ENCODE data around the gene CEND1.

Gene CEND1

DNA sequence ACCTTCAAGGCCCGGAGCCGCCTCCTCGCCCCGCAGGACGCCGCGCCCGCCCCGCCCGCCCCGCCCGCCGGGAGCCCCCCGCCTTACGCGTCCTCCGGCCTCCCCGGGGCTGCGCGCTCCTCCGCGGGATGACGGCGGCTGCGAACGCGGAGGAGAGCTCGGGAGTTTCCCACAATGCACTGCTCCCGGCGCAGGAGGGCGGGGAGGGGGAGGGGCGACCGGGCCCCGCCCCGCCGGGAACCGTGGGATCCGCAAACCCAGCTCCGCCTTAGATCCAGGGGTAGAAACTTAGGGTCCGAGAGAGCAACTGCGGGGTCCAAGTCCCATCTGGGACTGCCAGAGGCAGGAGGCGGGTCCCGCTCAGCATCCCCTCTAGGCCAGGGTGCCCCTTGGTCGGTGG, at the start of gene CEND1:
Gene CEND1, minus strand, starts transcription at position 148 of the 400 bp plus-strand sequence. CDS start 1,514 bp downstream, outside the sequence.
- DNase-seq, result peak in 1 of 2 donors; percentile 42

DNA sequence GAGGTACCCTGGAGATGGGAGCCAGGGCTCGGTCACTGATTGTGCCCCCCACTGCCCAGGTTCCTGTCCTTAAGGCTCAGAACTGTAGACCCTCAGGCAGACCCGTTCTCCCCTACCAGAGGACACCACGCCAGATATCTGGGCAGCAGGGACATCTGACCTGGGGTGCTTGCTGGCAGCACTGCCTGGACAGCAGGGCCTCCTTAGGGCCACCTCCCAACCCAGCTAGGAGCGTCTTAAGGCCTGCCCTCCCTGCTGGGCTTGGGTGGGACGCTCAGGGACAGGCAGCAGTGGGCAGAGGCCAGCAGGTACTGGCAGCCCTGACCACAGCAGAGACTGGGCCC, 49.4 kb upstream of the CEND1 start:
- DNase-seq, result no peak

DNA sequence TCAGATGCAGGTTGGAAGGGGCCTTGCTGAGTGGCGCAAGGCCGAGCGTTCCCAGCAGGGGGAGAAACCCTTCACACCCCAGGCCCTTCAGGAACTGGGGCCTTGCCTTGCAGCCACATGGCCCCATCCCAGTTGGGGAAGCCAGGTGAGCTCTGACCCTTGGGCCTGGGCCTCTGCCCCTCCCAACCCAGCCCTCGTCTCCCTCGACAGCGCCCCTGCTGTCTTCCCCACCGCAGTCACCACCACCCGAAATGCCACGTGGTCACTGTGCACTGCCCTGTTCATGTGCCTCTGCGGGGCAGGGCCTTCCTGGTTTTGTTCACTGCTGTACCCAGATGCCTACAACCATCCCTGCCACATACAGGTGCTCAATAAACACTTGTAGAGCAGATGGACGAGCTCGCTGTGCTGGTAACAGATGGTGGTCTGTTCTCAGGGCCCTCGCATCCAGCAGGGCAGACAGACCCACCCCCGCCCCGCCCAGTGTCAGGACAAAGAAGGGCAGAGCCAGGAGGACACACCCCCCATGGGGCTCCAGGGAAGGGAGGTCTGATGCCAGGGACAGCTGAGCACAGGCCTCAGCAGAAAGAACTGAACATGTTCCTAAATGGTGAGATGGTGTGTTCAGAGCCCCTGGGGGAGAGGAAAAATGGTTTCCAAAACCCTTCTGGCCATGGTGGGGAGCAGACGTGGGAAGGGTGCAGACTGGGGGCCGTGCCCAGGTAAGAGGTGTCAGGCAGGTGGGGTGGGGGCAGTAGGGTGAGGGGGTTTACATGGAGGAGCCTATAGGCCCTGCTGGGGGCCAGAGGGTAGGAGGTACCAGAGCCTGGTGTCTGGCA, 48.8 kb upstream of the CEND1 start:
- DNase-seq, result no peak

DNA sequence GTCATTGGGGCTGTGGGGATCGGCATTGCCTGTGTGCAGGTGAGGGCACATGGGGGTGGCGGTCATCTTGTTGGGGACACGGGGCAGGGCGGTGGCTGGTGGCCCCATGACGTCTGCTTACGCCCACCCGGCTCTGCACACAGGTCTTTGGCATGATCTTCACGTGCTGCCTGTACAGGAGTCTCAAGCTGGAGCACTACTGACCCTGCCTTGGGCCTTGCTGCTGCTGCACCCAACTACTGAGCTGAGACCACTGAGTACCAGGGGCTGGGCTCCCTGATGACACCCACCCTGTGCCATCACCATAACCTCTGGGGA, 48.1 kb upstream of the CEND1 start:
- DNase-seq, result no peak

DNA sequence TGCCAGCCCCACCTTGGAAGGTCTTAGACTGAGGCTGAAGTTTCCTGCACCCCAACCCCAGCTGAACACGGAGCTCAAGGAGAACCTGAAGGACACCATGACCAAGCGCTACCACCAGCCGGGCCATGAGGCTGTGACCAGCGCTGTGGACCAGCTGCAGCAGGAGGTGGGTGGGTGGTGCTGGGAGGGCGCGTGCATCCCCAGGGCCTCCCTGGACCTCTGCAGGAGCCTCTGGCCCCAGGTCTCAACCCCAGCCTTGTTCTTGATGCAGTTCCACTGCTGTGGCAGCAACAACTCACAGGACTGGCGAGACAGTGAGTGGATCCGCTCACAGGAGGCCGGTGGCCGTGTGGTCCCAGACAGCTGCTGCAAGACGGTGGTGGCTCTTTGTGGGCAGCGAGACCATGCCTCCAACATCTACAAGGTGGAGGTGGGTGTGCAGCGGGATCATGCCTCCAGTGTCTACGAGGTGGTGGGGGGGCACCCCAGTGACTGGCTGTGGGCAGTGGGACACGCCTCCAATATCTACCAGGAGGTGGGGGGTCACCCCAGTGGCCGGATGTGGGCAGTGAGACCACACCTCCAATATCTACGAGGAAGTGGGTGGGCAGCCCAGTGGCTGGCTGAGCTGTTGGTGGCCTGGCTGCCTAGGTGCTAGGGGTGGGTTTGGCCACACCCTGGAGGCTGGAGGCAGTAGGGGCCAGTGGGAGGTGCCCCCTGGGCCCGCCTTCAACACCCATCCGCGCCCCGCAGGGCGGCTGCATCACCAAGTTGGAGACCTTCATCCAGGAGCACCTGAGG, 47.5 kb upstream of the CEND1 start:
- no peak for DNase-seq

DNA sequence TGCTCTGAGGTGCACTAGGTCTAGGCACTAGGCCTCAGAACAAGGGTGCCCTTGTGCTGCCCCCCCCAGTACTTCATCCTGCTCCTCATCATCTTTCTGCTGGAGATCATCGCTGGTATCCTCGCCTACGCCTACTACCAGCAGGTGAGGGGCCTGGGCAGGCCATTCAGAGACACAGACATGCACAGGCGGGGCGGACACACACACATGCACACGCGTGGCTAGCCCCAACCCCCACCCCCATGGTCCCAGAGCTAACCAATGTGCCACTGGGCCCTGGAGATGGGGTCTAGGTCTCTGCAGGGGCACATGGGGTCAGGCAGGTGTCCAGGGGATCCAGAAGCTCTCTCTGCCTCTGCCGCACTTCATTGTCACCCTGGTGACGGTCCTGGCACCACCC, 46.8 kb upstream of the CEND1 start:
- DNase-seq, result no peak

DNA sequence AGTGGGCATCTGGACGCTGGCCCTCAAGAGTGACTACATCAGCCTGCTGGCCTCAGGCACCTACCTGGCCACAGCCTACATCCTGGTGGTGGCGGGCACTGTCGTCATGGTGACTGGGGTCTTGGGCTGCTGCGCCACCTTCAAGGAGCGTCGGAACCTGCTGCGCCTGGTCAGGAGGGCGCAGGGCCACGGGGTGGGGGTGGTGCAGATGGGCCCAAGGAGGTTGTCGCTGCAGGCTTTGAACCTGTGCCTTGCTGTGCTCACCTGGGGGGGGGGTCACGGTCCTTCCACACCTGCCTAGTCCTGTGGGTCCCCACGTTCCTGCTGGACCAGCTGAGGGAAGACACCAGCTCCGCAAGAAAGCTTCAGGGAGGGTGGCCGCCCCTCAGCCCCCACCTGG, 46.4 kb upstream of the CEND1 start:
- no peak for DNase-seq

DNA sequence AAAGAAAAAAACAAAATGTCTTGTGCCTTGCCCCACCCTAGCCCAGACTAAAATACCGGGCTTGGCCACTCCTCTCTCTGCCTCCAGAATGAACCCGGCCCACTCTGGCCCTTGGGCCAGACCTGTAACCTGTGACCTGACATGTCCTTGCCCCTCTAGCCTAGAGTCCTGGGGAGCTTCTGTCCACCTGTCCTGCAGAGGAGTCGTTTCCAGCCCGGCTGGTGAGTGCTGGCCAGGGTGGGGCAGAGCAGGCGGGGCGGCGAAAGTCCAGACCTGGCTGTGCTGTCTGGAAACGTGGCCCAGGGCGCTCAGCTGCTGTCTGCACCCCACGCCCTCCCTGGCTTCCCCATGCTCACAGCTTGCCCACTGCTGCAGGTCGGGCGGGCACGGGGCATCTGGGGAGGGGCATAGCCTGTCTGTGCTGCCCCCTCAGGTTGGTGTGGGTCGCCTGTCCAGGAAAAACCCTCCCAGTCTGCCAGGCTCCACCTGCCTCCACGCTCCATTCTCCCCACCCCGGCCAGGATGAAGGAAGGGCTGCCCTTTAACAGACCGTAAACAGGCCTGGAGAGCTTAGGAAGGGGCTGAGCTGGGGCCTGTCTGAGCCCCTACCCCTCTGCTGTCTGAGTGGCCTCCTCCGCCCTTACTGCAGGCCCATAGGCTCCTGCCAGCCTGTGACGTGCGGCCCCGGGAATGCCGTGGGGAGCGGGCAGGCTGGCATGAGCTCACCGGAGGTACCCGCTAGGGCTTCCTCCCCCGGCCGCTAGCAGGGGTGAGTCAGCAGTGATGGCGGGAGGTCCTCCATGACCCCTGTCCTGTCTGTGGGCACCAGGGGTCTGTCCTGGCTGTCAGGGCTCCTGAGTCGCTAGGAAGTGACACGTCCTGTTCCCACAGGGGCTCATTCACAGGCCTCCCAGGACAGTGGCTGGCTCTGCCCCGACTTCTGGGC, 44.8 kb upstream of the CEND1 start:
- peak in 1 of 2 donors; percentile 55 for DNase-seq

DNA sequence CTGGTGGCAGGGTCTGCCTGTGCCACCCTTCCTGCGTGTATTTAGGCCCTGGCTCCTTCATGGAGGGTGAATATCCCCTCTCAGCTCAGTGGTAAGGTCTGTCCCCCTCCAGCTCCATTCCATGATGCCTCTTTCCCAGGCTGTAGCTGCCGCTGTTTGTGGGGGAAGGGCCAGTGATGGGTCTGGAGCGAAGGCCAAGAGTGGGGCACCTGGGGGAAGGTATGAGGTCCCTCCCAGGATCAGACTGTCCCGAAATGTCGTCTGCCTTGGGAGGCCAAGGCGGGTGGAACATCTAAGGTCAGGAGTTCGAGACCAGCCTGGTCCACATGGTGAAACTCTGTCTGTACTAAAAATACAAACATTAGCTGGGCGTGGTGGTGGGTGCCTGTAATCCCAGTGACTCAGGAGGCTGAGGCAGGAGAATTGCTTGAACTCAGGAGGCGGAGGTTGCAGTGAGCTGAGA, 44.0 kb upstream of the CEND1 start:
- DNase-seq, result no peak

DNA sequence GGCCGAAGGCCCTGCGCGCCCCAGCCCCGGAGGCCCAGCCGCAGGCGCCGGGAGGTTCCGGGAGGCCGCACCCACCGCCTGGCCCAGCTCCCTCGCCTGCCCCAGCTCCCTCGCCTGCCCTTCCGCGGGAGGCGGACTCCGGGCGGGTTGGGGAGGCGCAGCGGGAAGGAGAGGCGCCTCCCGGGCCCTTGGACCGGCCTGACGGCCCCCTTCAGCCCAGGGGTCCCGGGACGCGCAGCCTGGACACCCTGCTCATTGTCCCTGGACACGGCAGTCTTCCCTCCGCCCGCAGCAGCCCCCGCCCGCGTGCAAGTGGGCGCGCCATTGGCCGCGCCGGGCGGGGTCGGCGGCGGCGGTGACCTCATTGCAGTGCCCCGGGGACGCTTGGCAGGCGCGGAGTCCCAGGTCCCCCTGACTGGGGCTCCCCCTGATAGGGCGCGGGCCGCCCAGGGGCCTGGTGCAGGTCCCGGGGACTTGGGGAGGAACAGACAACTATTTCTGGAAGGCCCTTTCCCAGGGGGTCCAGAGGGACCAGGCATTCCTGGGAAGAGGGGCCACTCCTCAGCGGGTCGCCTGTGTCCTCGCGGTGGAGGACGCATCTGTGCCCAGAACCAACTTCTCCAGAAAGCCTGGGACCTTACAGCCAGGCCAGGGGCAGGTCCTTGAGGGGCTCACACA, 43.4 kb upstream of the CEND1 start:
- DNase-seq, result peak; percentile 36 to 40

DNA sequence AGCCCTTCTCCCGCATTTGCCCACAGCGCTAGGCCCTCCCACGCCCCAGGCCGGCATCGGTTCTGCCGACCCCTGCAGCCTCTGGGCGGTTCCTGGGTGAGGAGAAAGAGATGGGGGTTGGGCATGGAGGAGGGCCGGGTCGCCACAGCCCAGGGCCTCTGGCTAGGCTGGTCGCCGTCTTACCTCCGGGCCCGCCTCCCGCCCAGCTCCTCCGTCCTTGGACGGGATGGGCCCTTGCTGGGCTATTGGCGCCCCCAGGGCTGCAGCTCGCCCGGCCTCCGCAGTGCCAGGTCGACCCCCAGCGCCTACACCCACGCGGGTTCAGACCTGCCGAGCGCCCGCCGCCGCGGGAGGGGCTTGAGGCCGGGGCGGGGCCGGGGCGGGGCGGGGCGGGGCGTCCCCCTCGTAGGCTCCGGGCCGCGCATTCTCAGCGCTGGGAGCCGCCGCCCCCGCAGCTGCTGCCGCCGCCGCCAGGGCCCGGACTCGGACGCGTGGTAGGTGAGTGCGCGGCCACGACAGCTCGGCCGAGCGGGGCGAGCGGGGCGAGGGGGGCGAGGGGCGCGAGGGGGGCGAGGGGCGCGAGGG, 42.7 kb upstream of the CEND1 start, which contains the start of gene CD151:
Gene CD151, plus strand, starts transcription at position 424 of the 585 bp plus-strand sequence. CDS start 3,118 bp downstream, outside the sequence.
- peak; percentile 40 to 46 for DNase-seq

DNA sequence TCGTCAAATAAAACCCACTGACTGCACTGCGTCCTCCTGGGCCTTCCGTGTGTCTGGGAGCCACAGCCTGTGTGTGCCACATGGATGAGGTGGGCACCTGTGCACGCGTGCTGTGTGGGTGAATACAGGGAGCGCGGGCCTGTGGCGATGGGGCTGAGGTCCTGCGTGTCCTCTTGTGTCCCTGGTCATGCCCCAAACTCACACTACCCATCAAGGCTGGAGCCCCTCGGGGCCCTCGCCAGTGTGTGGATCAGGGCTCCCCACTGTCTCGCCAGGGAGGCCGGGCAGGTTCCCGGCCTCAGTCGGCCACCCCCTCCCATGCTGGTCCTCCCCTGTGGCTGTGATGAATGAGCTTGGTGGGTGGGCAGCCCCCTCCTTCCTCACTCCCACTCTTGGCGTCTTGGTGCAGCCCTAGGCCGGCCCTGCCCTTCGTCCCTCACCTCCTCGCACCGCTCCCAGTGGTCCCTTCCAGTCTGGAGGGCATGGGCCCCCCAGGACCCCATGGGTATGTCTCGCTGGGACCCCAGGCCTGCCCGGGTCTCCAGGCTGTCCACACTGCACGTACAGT, 42.2 kb upstream of the CEND1 start:
- DNase-seq, result no peak

DNA sequence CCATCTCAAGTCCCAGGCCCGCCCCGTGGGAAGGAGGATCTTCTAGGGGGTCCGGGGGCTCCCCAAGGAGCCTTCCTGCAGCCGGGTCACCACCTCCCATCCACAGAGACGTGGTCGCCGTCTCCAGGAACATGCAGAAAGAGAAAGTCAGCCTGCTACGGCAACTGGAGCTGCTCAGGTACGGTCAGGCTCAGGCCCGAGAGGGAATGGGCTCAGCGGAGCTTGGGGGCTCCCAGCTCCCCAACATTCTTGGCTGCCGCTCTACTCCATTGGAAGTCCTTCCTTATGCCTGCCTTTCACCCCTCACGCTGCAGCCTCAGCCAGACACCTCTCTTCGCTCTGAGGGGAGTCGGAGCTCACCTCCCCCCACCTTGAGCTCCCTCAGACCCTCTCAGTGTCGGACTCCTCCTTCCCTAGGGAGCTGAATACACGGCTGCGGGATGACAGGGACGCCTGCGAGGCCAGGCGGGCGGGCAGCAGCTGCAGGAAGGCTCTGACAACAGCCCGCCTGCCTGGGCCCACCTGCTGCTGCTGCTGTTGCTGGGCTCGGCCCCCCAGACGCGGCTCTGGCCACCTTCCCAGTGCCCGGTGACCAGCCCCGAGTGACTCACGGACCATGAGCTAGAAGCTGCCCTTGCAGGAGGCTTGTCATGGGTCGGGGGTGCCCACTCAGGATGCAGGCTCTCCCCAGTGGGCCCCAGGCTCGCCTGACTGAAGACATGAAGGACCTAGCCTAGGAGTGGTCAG, 41.4 kb upstream of the CEND1 start:
- DNase-seq, result no peak

DNA sequence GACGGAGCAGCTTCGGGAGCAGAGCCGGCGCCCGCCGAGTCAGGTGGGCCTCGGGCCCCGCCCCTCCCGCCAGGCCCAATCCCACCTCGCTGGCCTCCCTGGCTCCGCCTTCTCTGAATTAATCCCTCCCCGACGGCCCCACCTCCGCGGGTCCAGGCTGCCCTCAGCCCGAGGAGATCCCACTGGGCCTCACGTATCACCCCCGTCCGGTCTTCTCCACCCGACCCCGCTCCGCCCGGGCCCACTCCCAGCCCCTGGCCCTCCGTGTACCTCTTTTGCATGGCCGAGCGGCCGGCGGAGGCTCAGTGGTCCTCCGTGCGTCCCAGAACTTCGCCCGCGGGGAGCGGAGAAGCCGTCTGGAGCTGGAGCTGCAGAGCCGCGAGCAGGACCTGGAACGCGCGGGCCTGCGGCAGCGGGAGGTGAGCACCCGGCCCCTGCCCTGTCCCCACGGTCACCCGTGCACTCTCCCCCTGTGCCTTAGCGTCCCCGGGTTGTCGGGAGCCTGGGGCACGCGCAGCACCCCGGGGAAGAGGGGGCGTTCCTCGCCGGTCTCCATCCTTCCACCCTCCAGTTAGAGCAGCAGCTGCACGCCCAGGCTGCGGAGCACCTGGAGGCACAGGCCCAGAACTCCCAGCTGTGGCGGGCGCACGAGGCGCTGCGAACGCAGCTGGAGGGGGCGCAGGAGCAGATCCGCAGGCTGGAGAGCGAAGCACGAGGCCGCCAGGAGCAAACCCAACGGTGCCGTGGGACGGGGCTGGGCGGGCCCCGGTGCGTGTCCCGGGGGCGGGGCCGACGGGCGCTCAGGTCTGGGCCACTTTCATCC, 40.6 kb upstream of the CEND1 start:
- peak; percentile 66 to 68 for DNase-seq

DNA sequence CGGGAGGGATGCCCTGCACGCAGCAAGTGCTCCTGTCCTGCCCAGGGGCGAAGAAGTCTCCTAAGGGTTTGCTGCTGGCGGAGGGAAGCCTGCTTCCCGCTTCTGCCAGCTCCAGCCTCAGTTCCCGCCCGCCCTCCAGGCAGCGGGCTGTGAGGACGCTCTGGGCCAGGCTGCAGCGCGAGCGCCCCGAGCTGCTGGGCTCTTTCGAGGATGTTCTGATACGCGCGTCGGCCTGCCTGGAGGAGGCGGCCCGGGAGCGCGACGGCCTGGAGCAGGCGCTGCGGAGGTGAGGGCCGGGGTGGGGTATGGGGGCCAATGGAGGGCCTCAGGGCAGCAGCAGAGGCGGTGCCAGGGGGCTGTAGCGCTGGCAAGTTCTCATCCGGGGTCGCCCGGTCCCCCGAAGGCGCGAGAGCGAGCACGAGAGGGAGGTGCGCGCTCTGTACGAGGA, 40.0 kb upstream of the CEND1 start:
- no peak for DNase-seq

DNA sequence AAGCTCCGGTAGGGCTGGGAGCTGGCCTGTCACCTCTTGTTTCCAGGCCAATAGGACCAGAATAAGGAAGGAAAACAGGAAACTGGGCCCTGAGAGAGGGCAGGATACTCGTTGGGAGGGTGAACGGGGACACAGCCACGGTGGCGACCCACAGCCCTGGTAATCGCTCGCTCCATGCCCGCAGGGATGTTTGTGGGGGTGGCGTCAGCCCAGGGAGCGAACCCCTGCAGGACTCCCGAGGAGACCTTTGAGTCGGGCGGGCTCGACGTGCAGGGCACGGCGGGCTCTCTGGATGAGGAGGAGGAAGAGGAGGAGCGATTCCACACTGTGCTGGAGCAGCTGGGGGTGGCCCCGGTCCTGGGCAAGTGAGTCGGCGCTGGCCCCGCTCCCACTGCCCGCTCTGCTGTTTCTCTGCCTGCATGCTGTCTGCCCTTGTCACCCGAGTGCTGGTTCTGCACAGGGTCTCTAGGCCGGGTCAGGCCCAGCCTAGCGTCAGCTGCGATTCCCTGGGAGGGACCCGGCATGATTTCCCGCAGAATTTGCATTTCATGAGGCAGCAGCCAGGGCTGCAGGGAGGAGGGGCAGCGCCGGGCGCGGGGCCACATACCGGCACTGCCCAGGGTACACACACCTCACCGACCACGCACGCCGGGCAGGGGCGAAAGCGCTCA, 39.4 kb upstream of the CEND1 start:
- DNase-seq, result no peak

DNA sequence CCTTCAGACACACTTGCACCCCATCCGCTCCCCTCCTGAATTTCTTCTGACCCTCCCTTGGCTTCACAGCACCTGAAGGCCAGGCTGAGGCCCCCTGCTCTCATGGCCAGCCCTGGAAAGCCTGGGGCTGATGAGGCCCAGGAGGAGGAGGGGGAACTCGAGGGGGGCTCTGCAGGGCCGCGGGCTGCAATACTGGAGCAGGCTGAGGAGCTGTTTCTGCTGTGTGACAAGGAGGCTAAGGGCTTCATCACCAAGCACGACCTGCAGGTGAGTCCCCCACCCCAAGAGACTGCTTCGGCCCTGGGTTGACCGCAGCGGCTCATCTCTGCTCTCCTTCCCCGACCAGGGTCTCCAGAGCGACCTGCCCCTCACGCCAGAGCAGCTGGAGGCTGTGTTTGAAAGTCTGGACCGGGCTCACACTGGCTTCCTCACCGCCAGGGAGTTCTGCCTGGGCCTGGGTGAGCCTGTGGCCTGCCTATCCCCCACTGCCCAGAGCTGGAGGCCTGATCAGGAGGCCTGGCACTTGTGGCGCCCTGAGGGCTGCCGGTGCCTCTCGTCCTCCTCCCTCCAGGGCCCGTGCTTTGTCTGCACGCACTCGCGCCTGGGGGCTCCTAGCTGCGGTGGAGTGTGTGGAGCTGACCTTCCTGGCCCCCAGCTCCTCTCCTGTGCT, 38.8 kb upstream of the CEND1 start:
- no peak for DNase-seq

DNA sequence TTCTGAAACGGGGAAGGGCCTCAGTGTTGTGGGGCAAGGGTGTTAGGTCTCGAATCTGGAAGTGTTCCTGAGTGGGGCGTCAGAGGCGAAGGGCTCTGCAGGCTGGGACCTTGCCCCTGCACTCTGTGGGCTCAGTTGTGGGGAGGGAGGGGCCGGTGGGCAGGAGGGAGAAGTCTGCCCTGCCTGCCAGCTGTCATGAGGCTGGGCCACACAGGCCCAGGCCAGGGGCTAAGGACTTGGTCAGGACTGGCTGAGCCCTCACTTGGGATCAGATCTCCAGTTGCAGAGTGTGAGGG, 38.0 kb upstream of the CEND1 start, which contains the start of gene CRACR2B:
Gene CRACR2B, plus strand, starts transcription at position 23 of the 296 bp plus-strand sequence. CDS start 689 bp downstream, outside the sequence.
- no peak for DNase-seq

Measured in CD4-positive, alpha-beta T cell treated with Interleukin-1 beta for 1 hour (primary cell).